ENCODE data around the gene EPAS1.
A peak's percentile ranks its signal among the peaks of the same experiment; 100 is the strongest.

The EPAS1 gene

GRCh38 chr2:46328829-46329228 is 31.6 kb downstream of the EPAS1 start:
- TF ChIP-seq ARNTL (CRISPR knock-in tag; IDR thresholded peaks at IDR 0.05; ENCODE audit: borderline replicate concordance, low read depth) (no peak), CSDC2 (CRISPR knock-in tag; IDR thresholded peaks at IDR 0.05) (no peak), POU6F1 (CRISPR knock-in tag; IDR thresholded peaks at IDR 0.05; ENCODE audit: borderline replicate concordance, low read depth) (no peak), RARB (CRISPR knock-in tag; IDR thresholded peaks at IDR 0.05) (no peak), ISL1 (CRISPR knock-in tag; IDR thresholded peaks at IDR 0.05) (no peak), CREB5 (CRISPR knock-in tag; IDR thresholded peaks at IDR 0.05; ENCODE audit: low read depth) (no peak), ZNF565 (CRISPR knock-in tag; conservative IDR thresholded peaks at IDR 0.05; ENCODE audit: low read depth) (no peak), ESRRG (CRISPR knock-in tag; IDR thresholded peaks at IDR 0.05) (no peak), TOX (CRISPR knock-in tag; IDR thresholded peaks at IDR 0.05; ENCODE audit: borderline replicate concordance) (no peak), CSRNP3 (CRISPR knock-in tag; IDR thresholded peaks at IDR 0.05) (no peak), ZC3H10 (CRISPR knock-in tag; IDR thresholded peaks at IDR 0.05) (no peak), PPARA (CRISPR knock-in tag; IDR thresholded peaks at IDR 0.05; ENCODE audit: borderline replicate concordance) (no peak)
- no peak for ATAC-seq

GRCh38 chr2:46329340-46329739 is 32.1 kb downstream of the EPAS1 start:
- no peak for ATAC-seq

GRCh38 chr2:46329803-46330775 is 32.9 kb downstream of the EPAS1 start:
- TF ChIP-seq OSR1 (CRISPR knock-in tag; IDR thresholded peaks at IDR 0.05) = no peak
- peak; percentile 70 for TF ChIP-seq ISL1 (CRISPR knock-in tag; IDR thresholded peaks at IDR 0.05)
- no peak for TF ChIP-seq ZNF565 (CRISPR knock-in tag; conservative IDR thresholded peaks at IDR 0.05; ENCODE audit: low read depth)
- TF ChIP-seq SNAI2 (CRISPR knock-in tag; IDR thresholded peaks at IDR 0.05) = no peak
- no peak for TF ChIP-seq ZFP30 (CRISPR knock-in tag; IDR thresholded peaks at IDR 0.05)
- TF ChIP-seq ZNF8 (CRISPR knock-in tag; IDR thresholded peaks at IDR 0.05) = no peak
- peak; percentile 13; the same call in 1 of the 2 replicates for TF ChIP-seq ZFP3 (CRISPR knock-in tag; IDR thresholded peaks at IDR 0.05)
- TF ChIP-seq PPARA (CRISPR knock-in tag; IDR thresholded peaks at IDR 0.05; ENCODE audit: borderline replicate concordance) = no peak
- no peak for TF ChIP-seq ARNTL (CRISPR knock-in tag; IDR thresholded peaks at IDR 0.05; ENCODE audit: borderline replicate concordance, low read depth)
- TF ChIP-seq PATZ1 (CRISPR knock-in tag; IDR thresholded peaks at IDR 0.05; ENCODE audit: borderline replicate concordance) = no peak; the same call in 1 of the 2 replicates
- TF ChIP-seq CSDC2 (CRISPR knock-in tag; IDR thresholded peaks at IDR 0.05) = 0 out of 2 replicates have a peak, but pooled peaks have one; percentile 62
- no peak for TF ChIP-seq RARB (CRISPR knock-in tag; IDR thresholded peaks at IDR 0.05)
- TF ChIP-seq CREB5 (CRISPR knock-in tag; IDR thresholded peaks at IDR 0.05; ENCODE audit: low read depth) = peak; percentile 54; the same call in 1 of the 2 replicates
- no peak for TF ChIP-seq TSHZ2 (CRISPR knock-in tag; IDR thresholded peaks at IDR 0.05)
- peak; percentile 32 for ATAC-seq

More at GRCh38 chr2:46329340-46329739, 32.1 kb downstream of the EPAS1 start:
- TF ChIP-seq CREB5 (CRISPR knock-in tag; IDR thresholded peaks at IDR 0.05; ENCODE audit: low read depth) (no peak), ARNTL (CRISPR knock-in tag; IDR thresholded peaks at IDR 0.05; ENCODE audit: borderline replicate concordance, low read depth) (no peak), ZFP3 (CRISPR knock-in tag; IDR thresholded peaks at IDR 0.05) (no peak)
